NT2/D1 (cell line): ENCODE data around the gene PIP5K1A.

ENCODE experiments used
- DNase-seq: peaks from one replicate; pipeline ENCODE4 v3.0.0-alpha.2; 2011; ENCODE audit warnings: low read depth, low spot score
- H3K27me3 ChIP-seq: 2 replicates; pipeline ENCODE4 v1.6.0; 2011; ENCODE audit warnings: mild to moderate bottlenecking; ENCODE audit not compliant: insufficient read length, insufficient read depth
- H3K36me3 ChIP-seq: 2 replicates; pipeline ENCODE4 v1.6.1; 2011; ENCODE audit warnings: mild to moderate bottlenecking, low read length, mixed read lengths; ENCODE audit not compliant: insufficient read depth, insufficient read length
- H3K4me1 ChIP-seq: 2 replicates; pipeline ENCODE4 v1.5.1; 2011; ENCODE audit not compliant: insufficient read depth, insufficient read length
- H3K4me3 ChIP-seq: 2 replicates; pipeline ENCODE4 v1.5.1; 2011; ENCODE audit warnings: low read depth; ENCODE audit not compliant: insufficient read length
- H3K9ac ChIP-seq: 2 replicates; pipeline ENCODE4 v1.6.0; 2011; ENCODE audit warnings: low read depth; ENCODE audit not compliant: insufficient read length
- H3K9me3 ChIP-seq: 2 replicates; pipeline ENCODE4 v1.5.1; 2011; ENCODE audit warnings: mild to moderate bottlenecking, low read length; ENCODE audit not compliant: insufficient read depth
- SUZ12 ChIP-seq: IDR thresholded peaks from 2 replicates; pipeline ENCODE4 v1.6.1; 2011; ENCODE audit not compliant: insufficient read length, insufficient read depth; ENCODE audit errors: extremely low read depth
- YY1 ChIP-seq: IDR thresholded peaks from 2 replicates; pipeline ENCODE4 v1.6.1; 2011; ENCODE audit not compliant: insufficient read length, insufficient read depth
- ZNF274 ChIP-seq: IDR thresholded peaks from 2 replicates; pipeline ENCODE4 v1.6.1; 2011; ENCODE audit warnings: mild to moderate bottlenecking, low read depth, low read length

Gene PIP5K1A

DNA sequence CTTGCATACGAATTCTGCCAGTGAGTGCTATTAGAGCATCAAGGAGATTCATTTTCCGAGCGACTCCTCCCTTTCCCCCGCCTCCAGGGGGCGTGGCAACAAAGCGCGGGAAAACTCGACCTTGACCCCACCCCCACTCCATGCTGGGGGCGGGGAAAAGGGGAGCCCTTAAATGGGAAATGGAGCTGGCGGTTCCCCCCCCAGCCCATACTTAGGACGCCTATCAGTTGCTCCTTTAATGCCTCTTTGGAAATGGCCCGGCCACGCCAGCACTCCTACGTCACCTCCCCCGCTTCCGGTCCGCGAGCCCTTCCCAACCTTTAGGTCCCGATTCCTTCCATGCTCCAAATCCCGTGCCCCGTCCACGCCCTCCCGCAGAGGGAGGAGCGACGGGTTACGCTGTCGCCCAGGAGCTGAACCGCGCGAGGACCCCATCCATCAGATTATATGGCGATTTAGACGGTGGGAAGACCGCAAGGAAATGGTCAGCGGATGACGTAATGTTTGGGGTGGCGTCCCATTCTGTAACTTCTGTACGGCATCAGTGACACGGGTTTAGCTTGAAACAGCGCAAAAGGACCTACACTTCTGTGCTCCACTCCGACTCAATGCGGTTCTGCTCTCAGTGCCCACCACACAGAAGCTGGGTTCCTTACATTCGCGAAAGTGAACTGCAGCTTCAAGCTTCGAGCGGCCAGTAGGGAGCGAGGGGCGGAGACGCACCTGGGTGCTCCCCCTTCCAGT, 83.0 kb downstream of the PIP5K1A start:
- Histone ChIP-seq H3K4me3 (peak overlapping the region; percentile 94), H3K36me3 (peaks cover 21% of the 10 kb centered on the region), H3K27me3 (no peaks in the 10 kb centered on the region), H3K9ac (peak overlapping the region; percentile 90), H3K9me3 (no peaks in the 10 kb centered on the region), H3K4me1 (peaks cover 13% of the 10 kb centered on the region)
- DNase-seq: peak; percentile 98
- no peak for TF ChIP-seq YY1
- TF ChIP-seq ZNF274: no peak
- TF ChIP-seq SUZ12: no peak

GRCh38 chr1:151281969-151282882, 83.9 kb downstream of the PIP5K1A start, which contains the start of gene ZNF687:
TSS of gene ZNF687 (plus strand) at chr1:151282299. CDS start at chr1:151286292, 3,993 bp downstream.
- no peak for TF ChIP-seq ZNF274
- TF ChIP-seq SUZ12: no peak
- no peak for TF ChIP-seq YY1
- H3K4me1 ChIP-seq: peaks cover 16% of the 10 kb centered on the region
- H3K9me3 ChIP-seq: no peaks in the 10 kb centered on the region
- peaks cover 29% of the 10 kb centered on the region for H3K36me3 ChIP-seq
- H3K27me3 ChIP-seq: no peaks in the 10 kb centered on the region
- H3K9ac ChIP-seq: peak within 1 kb of the TSS; percentile 96
- H3K4me3 ChIP-seq: peak within 1 kb of the TSS; percentile 94
- DNase-seq: peak; percentile 100

DNA sequence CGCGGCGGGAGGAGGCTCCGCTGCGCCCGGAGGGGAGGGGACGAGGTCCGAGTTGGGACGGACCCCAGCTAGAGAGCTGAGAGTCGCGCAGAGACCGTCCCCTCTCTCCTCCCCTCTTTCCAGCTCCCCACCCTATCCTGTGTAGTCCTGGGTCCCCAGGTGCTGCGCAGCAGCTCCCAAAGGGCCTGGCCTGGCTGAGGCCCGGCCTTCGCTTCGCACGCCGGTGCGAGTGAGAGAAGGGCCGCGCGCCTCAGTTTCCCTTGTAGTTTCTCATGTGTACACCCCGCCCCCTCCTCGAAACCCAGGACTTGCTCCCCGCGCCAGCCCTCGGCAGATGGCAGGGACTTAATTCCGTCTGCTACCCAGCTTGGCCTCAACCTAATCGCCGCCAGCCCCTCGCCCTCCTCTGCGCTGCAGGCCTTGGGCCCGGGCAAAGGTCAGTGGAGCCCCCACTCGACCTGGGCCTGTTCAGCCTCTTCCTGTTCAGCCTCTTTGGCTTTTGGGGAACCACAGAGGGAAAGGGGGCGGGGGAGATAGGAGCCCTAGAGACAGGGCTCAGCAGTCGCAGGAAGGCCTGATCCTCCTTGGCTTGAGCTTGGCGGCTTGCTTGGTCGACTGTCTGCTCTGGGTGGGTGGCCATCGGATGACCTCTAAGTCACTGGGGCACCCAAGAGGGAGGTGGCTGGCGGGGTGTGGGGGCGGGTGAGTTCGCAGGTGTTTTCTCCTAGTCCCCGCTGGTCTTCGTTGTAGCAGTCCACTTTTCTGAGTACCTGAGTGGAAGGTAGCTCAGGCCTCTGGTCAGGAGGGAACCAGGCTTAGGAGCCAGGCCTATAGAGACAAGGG, 84.8 kb downstream of the PIP5K1A start:
- DNase-seq: no peak
- no peaks in the 10 kb centered on the region for H3K27me3 ChIP-seq
- H3K4me1 ChIP-seq: peaks cover 21% of the 10 kb centered on the region
- peak overlapping the region; percentile 94 for H3K4me3 ChIP-seq
- H3K36me3 ChIP-seq: peaks cover 38% of the 10 kb centered on the region
- peak overlapping the region; percentile 96 for H3K9ac ChIP-seq
- H3K9me3 ChIP-seq: no peaks in the 10 kb centered on the region
- TF ChIP-seq YY1: no peak
- no peak for TF ChIP-seq SUZ12

DNA sequence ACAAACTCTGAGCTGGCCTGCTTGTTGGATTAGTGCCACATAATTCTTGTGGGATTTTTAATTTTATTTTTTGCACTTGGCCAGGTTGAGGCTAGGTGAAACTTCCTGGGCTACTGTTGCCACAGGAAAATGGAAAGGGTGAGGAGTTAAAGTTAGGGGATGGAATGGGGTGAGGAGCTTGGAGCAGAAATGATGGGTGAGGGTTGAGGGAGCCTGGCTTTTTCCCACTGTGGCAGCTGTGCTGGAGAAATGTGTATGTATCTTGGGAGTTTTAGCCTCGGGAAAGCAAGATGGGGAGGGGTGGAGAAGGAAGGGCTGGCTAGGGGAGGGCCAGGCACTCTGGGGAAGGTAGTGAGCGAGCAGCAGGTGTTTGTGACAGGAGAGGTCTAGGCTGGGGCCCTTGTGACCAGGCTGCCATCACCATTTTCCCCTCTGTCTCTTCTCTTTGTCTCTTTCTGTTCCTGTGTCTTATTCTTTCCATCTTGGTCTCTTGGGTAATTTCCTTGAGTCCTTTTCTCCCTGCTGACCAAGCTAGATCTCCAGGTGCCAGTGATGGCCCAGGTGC, 85.7 kb downstream of the PIP5K1A start:
- H3K27me3 ChIP-seq: no peaks in the 10 kb centered on the region
- peaks cover 48% of the 10 kb centered on the region for H3K36me3 ChIP-seq
- no peak overlapping the region for H3K4me3 ChIP-seq
- H3K9me3 ChIP-seq: no peaks in the 10 kb centered on the region
- DNase-seq: no peak
- TF ChIP-seq SUZ12 (no peak), ZNF274 (no peak)
- peak overlapping the region; percentile 96 for H3K9ac ChIP-seq
- peaks cover 24% of the 10 kb centered on the region for H3K4me1 ChIP-seq

DNA sequence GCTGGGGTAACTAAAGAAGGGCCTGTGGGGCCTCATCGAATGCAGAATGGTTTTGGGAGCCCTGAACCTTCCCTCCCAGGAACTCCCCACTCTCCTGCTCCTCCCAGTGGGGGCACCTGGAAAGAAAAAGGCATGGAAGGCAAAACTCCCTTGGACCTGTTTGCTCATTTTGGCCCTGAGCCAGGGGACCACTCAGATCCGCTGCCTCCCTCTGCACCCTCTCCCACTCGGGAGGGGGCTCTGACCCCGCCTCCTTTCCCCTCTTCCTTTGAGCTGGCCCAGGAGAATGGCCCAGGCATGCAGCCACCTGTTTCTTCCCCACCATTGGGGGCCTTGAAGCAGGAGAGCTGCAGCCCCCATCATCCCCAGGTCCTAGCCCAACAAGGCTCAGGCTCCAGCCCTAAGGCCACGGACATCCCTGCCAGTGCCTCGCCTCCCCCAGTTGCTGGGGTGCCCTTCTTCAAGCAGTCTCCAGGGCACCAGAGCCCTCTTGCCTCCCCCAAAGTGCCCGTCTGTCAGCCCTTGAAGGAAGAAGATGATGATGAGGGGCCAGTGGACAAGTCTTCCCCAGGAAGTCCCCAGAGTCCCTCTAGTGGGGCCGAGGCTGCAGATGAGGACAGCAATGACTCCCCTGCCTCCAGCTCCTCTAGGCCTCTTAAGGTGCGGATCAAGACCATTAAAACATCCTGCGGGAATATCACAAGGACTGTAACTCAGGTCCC, 88.4 kb downstream of the PIP5K1A start:
- no peak for DNase-seq
- Histone ChIP-seq H3K4me3 (no peak overlapping the region), H3K27me3 (no peaks in the 10 kb centered on the region), H3K9ac (no peak overlapping the region), H3K9me3 (no peaks in the 10 kb centered on the region), H3K4me1 (peaks cover 38% of the 10 kb centered on the region), H3K36me3 (peaks cover 72% of the 10 kb centered on the region)
- TF ChIP-seq SUZ12: no peak
- no peak for TF ChIP-seq ZNF274

- no peak overlapping the region for H3K9ac ChIP-seq
- no peaks in the 10 kb centered on the region for H3K27me3 ChIP-seq
- no peak for DNase-seq
- H3K4me1 ChIP-seq: peaks cover 38% of the 10 kb centered on the region
- H3K9me3 ChIP-seq: no peaks in the 10 kb centered on the region
- no peak for TF ChIP-seq ZNF274
- H3K36me3 ChIP-seq: peaks cover 77% of the 10 kb centered on the region
- H3K4me3 ChIP-seq: no peak overlapping the region
Measured at GRCh38 chr1:151287341-151287699, 89.0 kb downstream of the PIP5K1A start.
